Measurements from ENCODE around the gene SCNN1G. TPM values are rescaled to one million over a fixed set of nuclear protein-coding genes. Genes with fewer than 3 reads are reported as not detected.
A peak's percentile ranks its signal among the peaks of the same experiment; 100 is the strongest.

The SCNN1G gene
- total and polyA plus RNA-seq, 2 of the 13 experiments (the other 11 are each of a cell fraction or from before 2014, with no cell fraction given): not detected

DNA sequence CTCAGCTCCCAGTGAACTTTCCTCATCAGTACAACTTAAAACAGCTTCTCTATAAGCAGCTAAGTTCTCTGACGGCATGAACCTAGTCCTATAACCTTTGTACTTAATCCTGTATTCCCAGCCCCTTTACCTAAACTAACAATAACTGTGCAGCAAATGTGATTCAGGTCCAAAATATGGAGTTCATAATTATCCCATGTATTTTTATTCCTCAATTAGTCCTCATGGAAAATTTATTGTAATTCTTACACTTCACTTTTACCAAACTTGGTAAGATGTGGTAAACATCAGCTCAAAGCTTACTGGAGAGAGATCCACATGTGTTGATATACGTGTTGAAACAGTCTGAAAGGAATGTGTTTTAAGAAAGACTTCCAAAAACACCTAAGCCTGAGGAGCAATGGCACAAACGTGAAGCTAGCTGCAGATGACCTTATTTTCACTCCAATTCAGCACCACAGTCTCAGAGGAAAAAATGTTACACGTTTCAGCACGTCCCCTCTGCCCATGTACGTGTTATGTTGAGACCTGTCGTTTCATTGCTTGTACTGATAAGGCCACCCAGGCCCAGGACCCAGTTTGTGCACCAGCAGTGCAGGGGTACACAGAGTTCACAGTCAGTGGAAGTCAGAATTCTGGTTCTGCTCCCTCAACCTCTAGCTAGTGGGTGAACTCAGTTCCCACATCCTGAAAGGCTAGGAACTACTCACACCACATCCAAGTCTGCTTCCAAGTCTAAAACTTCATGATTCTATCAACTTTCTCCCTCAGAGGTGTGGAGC lies 40.4 kb upstream of the SCNN1G start (continued):
- TF ChIP-seq, protein P1, sequence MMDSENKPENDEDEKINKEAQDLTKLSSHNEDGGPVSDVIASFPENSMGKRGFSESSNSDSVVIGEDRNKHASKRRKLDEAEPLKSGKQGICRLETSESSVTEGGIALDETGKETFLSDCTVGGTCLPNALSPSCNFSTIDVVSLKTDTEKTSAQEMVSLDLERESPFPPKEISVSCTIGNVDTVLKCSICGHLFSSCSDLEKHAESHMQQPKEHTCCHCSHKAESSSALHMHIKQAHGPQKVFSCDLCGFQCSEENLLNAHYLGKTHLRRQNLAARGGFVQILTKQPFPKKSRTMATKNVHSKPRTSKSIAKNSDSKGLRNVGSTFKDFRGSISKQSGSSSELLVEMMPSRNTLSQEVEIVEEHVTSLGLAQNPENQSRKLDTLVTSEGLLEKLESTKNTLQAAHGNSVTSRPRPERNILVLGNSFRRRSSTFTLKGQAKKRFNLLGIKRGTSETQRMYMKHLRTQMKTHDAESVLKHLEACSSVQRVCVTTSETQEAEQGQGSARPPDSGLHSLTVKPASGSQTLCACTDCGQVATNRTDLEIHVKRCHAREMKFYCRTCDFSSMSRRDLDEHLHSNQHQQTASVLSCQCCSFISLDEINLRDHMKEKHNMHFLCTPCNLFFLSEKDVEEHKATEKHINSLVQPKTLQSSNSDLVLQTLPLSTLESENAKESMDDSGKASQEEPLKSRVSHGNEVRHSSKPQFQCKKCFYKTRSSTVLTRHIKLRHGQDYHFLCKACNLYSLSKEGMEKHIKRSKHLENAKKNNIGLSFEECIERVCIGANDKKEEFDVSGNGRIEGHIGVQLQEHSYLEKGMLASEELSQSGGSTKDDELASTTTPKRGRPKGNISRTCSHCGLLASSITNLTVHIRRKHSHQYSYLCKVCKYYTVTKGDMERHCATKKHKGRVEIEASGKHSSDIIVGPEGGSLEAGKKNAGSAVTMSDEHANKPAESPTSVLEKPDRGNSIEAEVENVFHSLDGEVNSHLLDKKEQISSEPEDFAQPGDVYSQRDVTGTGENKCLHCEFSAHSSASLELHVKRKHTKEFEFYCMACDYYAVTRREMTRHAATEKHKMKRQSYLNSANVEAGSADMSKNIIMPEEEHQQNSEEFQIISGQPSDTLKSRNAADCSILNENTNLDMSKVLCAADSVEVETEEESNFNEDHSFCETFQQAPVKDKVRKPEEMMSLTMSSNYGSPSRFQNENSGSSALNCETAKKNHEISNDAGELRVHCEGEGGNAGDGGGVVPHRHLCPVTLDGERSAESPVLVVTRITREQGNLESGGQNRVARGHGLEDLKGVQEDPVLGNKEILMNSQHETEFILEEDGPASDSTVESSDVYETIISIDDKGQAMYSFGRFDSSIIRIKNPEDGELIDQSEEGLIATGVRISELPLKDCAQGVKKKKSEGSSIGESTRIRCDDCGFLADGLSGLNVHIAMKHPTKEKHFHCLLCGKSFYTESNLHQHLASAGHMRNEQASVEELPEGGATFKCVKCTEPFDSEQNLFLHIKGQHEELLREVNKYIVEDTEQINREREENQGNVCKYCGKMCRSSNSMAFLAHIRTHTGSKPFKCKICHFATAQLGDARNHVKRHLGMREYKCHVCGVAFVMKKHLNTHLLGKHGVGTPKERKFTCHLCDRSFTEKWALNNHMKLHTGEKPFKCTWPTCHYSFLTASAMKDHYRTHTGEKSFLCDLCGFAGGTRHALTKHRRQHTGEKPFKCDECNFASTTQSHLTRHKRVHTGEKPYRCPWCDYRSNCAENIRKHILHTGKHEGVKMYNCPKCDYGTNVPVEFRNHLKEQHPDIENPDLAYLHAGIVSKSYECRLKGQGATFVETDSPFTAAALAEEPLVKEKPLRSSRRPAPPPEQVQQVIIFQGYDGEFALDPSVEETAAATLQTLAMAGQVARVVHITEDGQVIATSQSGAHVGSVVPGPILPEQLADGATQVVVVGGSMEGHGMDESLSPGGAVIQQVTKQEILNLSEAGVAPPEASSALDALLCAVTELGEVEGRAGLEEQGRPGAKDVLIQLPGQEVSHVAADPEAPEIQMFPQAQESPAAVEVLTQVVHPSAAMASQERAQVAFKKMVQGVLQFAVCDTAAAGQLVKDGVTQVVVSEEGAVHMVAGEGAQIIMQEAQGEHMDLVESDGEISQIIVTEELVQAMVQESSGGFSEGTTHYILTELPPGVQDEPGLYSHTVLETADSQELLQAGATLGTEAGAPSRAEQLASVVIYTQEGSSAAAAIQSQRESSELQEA (CRISPR knock-in tag; IDR thresholded peaks at IDR 0.05; ENCODE audit: not compliant biosample characterization): no peak
- TF ChIP-seq, protein P2, sequence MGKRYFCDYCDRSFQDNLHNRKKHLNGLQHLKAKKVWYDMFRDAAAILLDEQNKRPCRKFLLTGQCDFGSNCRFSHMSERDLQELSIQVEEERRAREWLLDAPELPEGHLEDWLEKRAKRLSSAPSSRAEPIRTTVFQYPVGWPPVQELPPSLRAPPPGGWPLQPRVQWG (CRISPR knock-in tag; IDR thresholded peaks at IDR 0.05; ENCODE audit: borderline replicate concordance, low read depth): no peak
- TF ChIP-seq NFE2L2 (IDR thresholded peaks at IDR 0.05; ENCODE audit: low read length): no peak
- no peak for TF ChIP-seq IKZF1 (IDR thresholded peaks at IDR 0.05)
- TF ChIP-seq ZBTB7B (CRISPR knock-in tag; IDR thresholded peaks at IDR 0.05): peak; percentile 72; the same call in 1 of the 2 replicates
- TF ChIP-seq ZKSCAN5 (CRISPR knock-in tag; IDR thresholded peaks at IDR 0.05): no peak
- TF ChIP-seq, protein P3, sequence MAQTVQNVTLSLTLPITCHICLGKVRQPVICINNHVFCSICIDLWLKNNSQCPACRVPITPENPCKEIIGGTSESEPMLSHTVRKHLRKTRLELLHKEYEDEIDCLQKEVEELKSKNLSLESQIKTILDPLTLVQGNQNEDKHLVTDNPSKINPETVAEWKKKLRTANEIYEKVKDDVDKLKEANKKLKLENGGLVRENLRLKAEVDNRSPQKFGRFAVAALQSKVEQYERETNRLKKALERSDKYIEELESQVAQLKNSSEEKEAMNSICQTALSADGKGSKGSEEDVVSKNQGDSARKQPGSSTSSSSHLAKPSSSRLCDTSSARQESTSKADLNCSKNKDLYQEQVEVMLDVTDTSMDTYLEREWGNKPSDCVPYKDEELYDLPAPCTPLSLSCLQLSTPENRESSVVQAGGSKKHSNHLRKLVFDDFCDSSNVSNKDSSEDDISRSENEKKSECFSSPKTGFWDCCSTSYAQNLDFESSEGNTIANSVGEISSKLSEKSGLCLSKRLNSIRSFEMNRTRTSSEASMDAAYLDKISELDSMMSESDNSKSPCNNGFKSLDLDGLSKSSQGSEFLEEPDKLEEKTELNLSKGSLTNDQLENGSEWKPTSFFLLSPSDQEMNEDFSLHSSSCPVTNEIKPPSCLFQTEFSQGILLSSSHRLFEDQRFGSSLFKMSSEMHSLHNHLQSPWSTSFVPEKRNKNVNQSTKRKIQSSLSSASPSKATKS (CRISPR knock-in tag; IDR thresholded peaks at IDR 0.05): no peak
- TF ChIP-seq, protein P4, sequence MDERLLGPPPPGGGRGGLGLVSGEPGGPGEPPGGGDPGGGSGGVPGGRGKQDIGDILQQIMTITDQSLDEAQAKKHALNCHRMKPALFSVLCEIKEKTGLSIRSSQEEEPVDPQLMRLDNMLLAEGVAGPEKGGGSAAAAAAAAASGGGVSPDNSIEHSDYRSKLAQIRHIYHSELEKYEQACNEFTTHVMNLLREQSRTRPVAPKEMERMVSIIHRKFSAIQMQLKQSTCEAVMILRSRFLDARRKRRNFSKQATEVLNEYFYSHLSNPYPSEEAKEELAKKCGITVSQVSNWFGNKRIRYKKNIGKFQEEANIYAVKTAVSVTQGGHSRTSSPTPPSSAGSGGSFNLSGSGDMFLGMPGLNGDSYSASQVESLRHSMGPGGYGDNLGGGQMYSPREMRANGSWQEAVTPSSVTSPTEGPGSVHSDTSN (CRISPR knock-in tag; IDR thresholded peaks at IDR 0.05): no peak
- 0 out of 2 replicates have a peak, but pooled peaks have one; percentile 14 for TF ChIP-seq HMGA1 (CRISPR knock-in tag; conservative IDR thresholded peaks at IDR 0.05)
- 0 out of 2 replicates have a peak, but pooled peaks have one; percentile 48 for TF ChIP-seq ARHGAP35 (CRISPR knock-in tag; IDR thresholded peaks at IDR 0.05; ENCODE audit: borderline replicate concordance)
- TF ChIP-seq, protein P5, sequence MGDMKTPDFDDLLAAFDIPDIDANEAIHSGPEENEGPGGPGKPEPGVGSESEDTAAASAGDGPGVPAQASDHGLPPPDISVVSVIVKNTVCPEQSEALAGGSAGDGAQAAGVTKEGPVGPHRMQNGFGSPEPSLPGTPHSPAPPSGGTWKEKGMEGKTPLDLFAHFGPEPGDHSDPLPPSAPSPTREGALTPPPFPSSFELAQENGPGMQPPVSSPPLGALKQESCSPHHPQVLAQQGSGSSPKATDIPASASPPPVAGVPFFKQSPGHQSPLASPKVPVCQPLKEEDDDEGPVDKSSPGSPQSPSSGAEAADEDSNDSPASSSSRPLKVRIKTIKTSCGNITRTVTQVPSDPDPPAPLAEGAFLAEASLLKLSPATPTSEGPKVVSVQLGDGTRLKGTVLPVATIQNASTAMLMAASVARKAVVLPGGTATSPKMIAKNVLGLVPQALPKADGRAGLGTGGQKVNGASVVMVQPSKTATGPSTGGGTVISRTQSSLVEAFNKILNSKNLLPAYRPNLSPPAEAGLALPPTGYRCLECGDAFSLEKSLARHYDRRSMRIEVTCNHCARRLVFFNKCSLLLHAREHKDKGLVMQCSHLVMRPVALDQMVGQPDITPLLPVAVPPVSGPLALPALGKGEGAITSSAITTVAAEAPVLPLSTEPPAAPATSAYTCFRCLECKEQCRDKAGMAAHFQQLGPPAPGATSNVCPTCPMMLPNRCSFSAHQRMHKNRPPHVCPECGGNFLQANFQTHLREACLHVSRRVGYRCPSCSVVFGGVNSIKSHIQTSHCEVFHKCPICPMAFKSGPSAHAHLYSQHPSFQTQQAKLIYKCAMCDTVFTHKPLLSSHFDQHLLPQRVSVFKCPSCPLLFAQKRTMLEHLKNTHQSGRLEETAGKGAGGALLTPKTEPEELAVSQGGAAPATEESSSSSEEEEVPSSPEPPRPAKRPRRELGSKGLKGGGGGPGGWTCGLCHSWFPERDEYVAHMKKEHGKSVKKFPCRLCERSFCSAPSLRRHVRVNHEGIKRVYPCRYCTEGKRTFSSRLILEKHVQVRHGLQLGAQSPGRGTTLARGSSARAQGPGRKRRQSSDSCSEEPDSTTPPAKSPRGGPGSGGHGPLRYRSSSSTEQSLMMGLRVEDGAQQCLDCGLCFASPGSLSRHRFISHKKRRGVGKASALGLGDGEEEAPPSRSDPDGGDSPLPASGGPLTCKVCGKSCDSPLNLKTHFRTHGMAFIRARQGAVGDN (CRISPR knock-in tag; IDR thresholded peaks at IDR 0.05): no peak
- TF ChIP-seq NKX3-1 (CRISPR knock-in tag; IDR thresholded peaks at IDR 0.05): no peak

Measured in HepG2 (cell line).